A549 (cell line): Measurements from ENCODE around the gene NUDT5. TPM values are rescaled to one million over a fixed set of nuclear protein-coding genes. Genes with fewer than 3 reads are reported as not detected.

Source experiments
- ATAC-seq, 2 experiments: fragments of 200-7000 bp in 1 of 2; fragments of >200 bp in 1 of 2; cut with Nextera tagmentation in 1 of 2; cut with Tn5 transposase in 1 of 2; 3 replicates each; pipeline versions ENCODE4 v1.8.0 to v1.9.1; 2018 to 2020; ENCODE audit warnings: mild to moderate bottlenecking in 1 of 2, moderate library complexity in 1 of 2
- CTCF ChIA-PET: fragments of 300-600 bp; sonication (Branson Sonifier 250); formaldehyde crosslinking; extraction: SDS; loops from one replicate; lab custom pipeline; 2021; ENCODE audit warnings: antibody characterized with exemption, inconsistent platforms; lab: Yijun Ruan, JAX
- POLR2A ChIA-PET: fragments of 350-600 bp; formaldehyde crosslinking; extraction: SDS; loops from one replicate; lab custom pipeline; 2021; ENCODE audit warnings: antibody characterized with exemption, inconsistent platforms; lab: Yijun Ruan, JAX
- DNase-seq, 2 experiments: peaks; one replicate each; pipeline versions ENCODE4 v3.0.0 to v3.0.0-alpha.2; 2011 to 2016; ENCODE audit warnings: low read depth in 1 of 2, low spot score in 1 of 2
- FAIRE-seq: peaks from 2 replicates; lab custom pipeline; 2011; peaks lifted over from hg19 to GRCh38; lab: Jason Lieb, UNC
- H3K27ac ChIP-seq, 2 experiments: fragments of >200 bp; sonication (Bioruptor Twin); formaldehyde crosslinking; 3 replicates each; pipeline ENCODE4 v1.5.1; 2016 to 2017
- H3K4me1 ChIP-seq: fragments of >200 bp; sonication (Bioruptor Twin); formaldehyde crosslinking; 3 replicates; pipeline ENCODE4 v1.6.1; 2016
- H3K4me2 ChIP-seq: fragments of >200 bp; sonication (Bioruptor Twin); formaldehyde crosslinking; 3 replicates; pipeline ENCODE4 v1.6.1; 2016
- H3K4me3 ChIP-seq: fragments of >200 bp; sonication (Bioruptor Twin); formaldehyde crosslinking; 3 replicates; pipeline ENCODE4 v1.5.1; 2016
- H3K9me3 ChIP-seq: fragments of >200 bp; sonication (Bioruptor Twin); formaldehyde crosslinking; 3 replicates; pipeline ENCODE4 v1.6.1; 2016
- BHLHE40 ChIP-seq: IDR thresholded peaks from 2 replicates; pipeline ENCODE4 v1.6.1; 2012; ENCODE audit warnings: low read depth, low read length, inconsistent platforms
- CBX8 ChIP-seq: fragments of 200-600 bp; sonication (generic); IDR thresholded peaks from 2 replicates; pipeline ENCODE4 v1.6.1; 2016
- CHD2 ChIP-seq: fragments of 150-350 bp; IDR thresholded peaks from 2 replicates; pipeline ENCODE4 v1.6.1; 2014; ENCODE audit warnings: low read length; ENCODE audit not compliant: partially characterized antibody
- CTCF ChIP-seq: fragments of >200 bp; sonication (Bioruptor Twin); formaldehyde crosslinking; IDR thresholded peaks from 3 replicates; pipeline ENCODE4 v1.5.1; 2016
- EHF ChIP-seq: fragments of 250-450 bp; sonication (Bioruptor Pico); IDR thresholded peaks from 2 replicates; pipeline ENCODE4 v1.5.0; 2020; ENCODE audit warnings: mild to moderate bottlenecking
- ESRRA ChIP-seq: fragments of 150-350 bp; IDR thresholded peaks from 2 replicates; pipeline ENCODE4 v1.6.1; 2014; ENCODE audit warnings: mild to moderate bottlenecking, low read length, borderline replicate concordance
- FOSL2 ChIP-seq, 2 experiments: fragments of 450-650 bp in 1 of 2; fragments of >200 bp in 1 of 2; sonication (Bioruptor Twin) in 1 of 2; formaldehyde crosslinking; IDR thresholded peaks; 2 replicates each; pipeline versions ENCODE4 v1.5.0 to v1.6.1; 2016 to 2020; ENCODE audit warnings: mild to moderate bottlenecking in 1 of 2, moderate library complexity in 1 of 2
- FOXS1 ChIP-seq: fragments of 250-450 bp; sonication (Bioruptor Pico); IDR thresholded peaks from 2 replicates; pipeline ENCODE4 v1.5.0; 2020; ENCODE audit warnings: mild to moderate bottlenecking, moderate library complexity
- GATA3 ChIP-seq: IDR thresholded peaks from 2 replicates; pipeline ENCODE4 v1.6.1; 2012; ENCODE audit warnings: borderline replicate concordance
- HEYL ChIP-seq: fragments of 250-450 bp; sonication (Bioruptor Pico); IDR thresholded peaks from 2 replicates; pipeline ENCODE4 v1.8.0; 2021; ENCODE audit warnings: mild to moderate bottlenecking, moderate library complexity
- HMGXB4 ChIP-seq: fragments of 250-450 bp; sonication (Bioruptor Pico); IDR thresholded peaks from 2 replicates; pipeline ENCODE4 v1.5.0; 2021; ENCODE audit warnings: mild to moderate bottlenecking, moderate library complexity, borderline replicate concordance
- HOXB5 ChIP-seq: fragments of 250-450 bp; sonication (Bioruptor Pico); IDR thresholded peaks from 2 replicates; pipeline ENCODE4 v1.5.0; 2020; ENCODE audit warnings: mild to moderate bottlenecking, moderate library complexity
- JUN ChIP-seq, 2 experiments: fragments of >200 bp; sonication (Bioruptor Twin); formaldehyde crosslinking; IDR thresholded peaks; 2 replicates in 1 of 2; 3 replicates in 1 of 2; pipeline ENCODE4 v1.6.1; 2016 to 2017
- JUNB ChIP-seq: fragments of >200 bp; sonication (Bioruptor Twin); formaldehyde crosslinking; IDR thresholded peaks from 2 replicates; pipeline ENCODE4 v1.6.1; 2016
- MYC ChIP-seq: IDR thresholded peaks from 2 replicates; pipeline ENCODE4 v1.6.1; 2012; ENCODE audit warnings: mild to moderate bottlenecking, inconsistent platforms, low read length, improper control_type of control experiment, borderline replicate concordance
- NPAS2 ChIP-seq: fragments of 250-450 bp; sonication (Bioruptor Pico); IDR thresholded peaks from 2 replicates; pipeline ENCODE4 v1.8.0; 2022; ENCODE audit warnings: mild to moderate bottlenecking, moderate library complexity, borderline replicate concordance
- NR3C1 ChIP-seq: fragments of >200 bp; sonication (Bioruptor Twin); formaldehyde crosslinking; IDR thresholded peaks from 3 replicates; pipeline ENCODE4 v1.6.1; 2017
- RAD21 ChIP-seq, 2 experiments: fragments of >200 bp in 1 of 2; sonication (Bioruptor Twin) in 1 of 2; formaldehyde crosslinking in 1 of 2; IDR thresholded peaks in 1 of 2; conservative IDR thresholded peaks in 1 of 2; 2 replicates in 1 of 2; 3 replicates in 1 of 2; pipeline ENCODE4 v1.6.1; 2012 to 2018; ENCODE audit warnings: inconsistent platforms in 1 of 2
- SMC3 ChIP-seq: fragments of >200 bp; sonication (Bioruptor Twin); formaldehyde crosslinking; IDR thresholded peaks from 3 replicates; pipeline ENCODE4 v1.6.1; 2018; ENCODE audit warnings: inconsistent platforms
- SREBF2 ChIP-seq: fragments of 450-650 bp; IDR thresholded peaks from 2 replicates; pipeline ENCODE4 v1.6.1; 2014; ENCODE audit warnings: mild to moderate bottlenecking, moderate library complexity
- TP53 ChIP-seq: fragments of 250-450 bp; sonication (Bioruptor Pico); IDR thresholded peaks from 2 replicates; pipeline ENCODE4 v1.5.0; 2021; ENCODE audit warnings: mild to moderate bottlenecking, moderate library complexity
- WGBS: methylation state at CpG from one replicate; pipeline ENCODE4 v1.1.6; 2017; ENCODE audit errors: missing lambda C conversion rate; 5-methylcytosine and 5-hydroxymethylcytosine counted together
- polyA plus RNA-seq, 4 experiments: library from polyadenylated mRNA; depleted of rRNA in 3 of 4; stranded (reverse); fragments of >200 nt; fragmentation: RNase III in 1 of 4; extraction: RNeasy Plus Mini Kit Qiagen cat#74134 plus additional on column Dnase treatment in 1 of 4; gene quantifications; 2 replicates in 3 of 4; 3 replicates in 1 of 4; pipeline ENCODE4 v1.2.3, GENCODE V29; 2011 to 2017

The NUDT5 gene
- polyA plus RNA-seq, 2 of the 4 experiments (the other 2 are of a cell fraction): 146 to 190 TPM

GRCh38 chr10:12221323-12222298, 25.9 kb upstream of the NUDT5 start:
- ATAC-seq (peak; percentile 34 to 74; a peak in 4 of 6 replicates), DNase-seq (peak; percentile 12 to 73), FAIRE-seq (no peak)
- Histone ChIP-seq H3K4me3 (no peak overlapping the region), H3K27ac (peak overlapping the region; percentile 38 to 67; a peak in 4 of 6 replicates), H3K9me3 (no peaks in the 10 kb centered on the region), H3K4me1 (peaks cover 9% of the 10 kb centered on the region), H3K4me2 (peak overlapping the region; percentile 5; the same call in 1 of the 3 replicates)
- TF ChIP-seq MYC (no peak), HMGXB4 (CRISPR knock-in tag) (no peak), GATA3 (no peak), TP53 (CRISPR knock-in tag) (0 out of 2 replicates have a peak, but pooled peaks have one; percentile 26), HOXB5 (CRISPR knock-in tag) (no peak), FOSL2 (IDR thresholded peaks at IDR 0.05) (no peak), FOSL2 (CRISPR knock-in tag; IDR thresholded peaks at IDR 0.05) (peak; percentile 3; the same call in 1 of the 2 replicates), SREBF2 (no peak), BHLHE40 (no peak), EHF (CRISPR knock-in tag) (peak; percentile 38; the same call in 1 of the 2 replicates)
- 89% methylated on average over 10 of the region's 10 CpGs for WGBS
- ChIA-PET CTCF (interaction anchor here (0.6 to 1.5 kb wide), 6 partner anchors 14 to 680 kb away, joined by 3 to 5 read pairs (median 3); no protein-coding TSS in a partner anchor), POLR2A (no interaction called here)

- no peak overlapping the region for H3K4me2 ChIP-seq
- TF ChIP-seq NR3C1 (no peak), CBX8 (no peak), NPAS2 (CRISPR knock-in tag) (no peak), BHLHE40 (no peak), FOXS1 (CRISPR knock-in tag) (no peak), CHD2 (no peak), JUN (IDR thresholded peaks at IDR 0.05) (no peak), JUNB (no peak)
- ChIA-PET CTCF (interaction anchor here (0.9 to 2.8 kb wide), 4 partner anchors 19 to 881 kb away, joined by 4 to 10 read pairs (median 4); partner anchors contain the start of gene OPTN), POLR2A (interaction anchor here (0.7 kb wide), 1 partner anchor 303 kb away, joined by 5 read pairs; no protein-coding TSS in a partner anchor)
- WGBS: 91% methylated on average over 8 of the region's 8 CpGs
- no peak overlapping the region for H3K27ac ChIP-seq
- DNase-seq (no peak), FAIRE-seq (no peak), ATAC-seq (no peak)
- H3K9me3 ChIP-seq: no peaks in the 10 kb centered on the region
- peaks cover 13% of the 10 kb centered on the region for H3K4me1 ChIP-seq
- H3K4me3 ChIP-seq: no peak overlapping the region
Observed at GRCh38 chr10:12218991-12219390, 23.3 kb upstream of the NUDT5 start.

- H3K4me3 ChIP-seq: no peak overlapping the region
- DNase-seq (peak; percentile 40 to 50), ATAC-seq (peak in 1 of 2 experiments; percentile 47; a peak in 3 of 6 replicates), FAIRE-seq (no peak)
- POLR2A ChIA-PET: interaction anchor here (0.6 kb wide), 1 partner anchor 11 kb away, joined by 3 read pairs; no protein-coding TSS in a partner anchor
- H3K27ac ChIP-seq: peak overlapping the region in 1 of 2 experiments; percentile 39; a peak in 2 of 6 replicates
- peaks cover 3% of the 10 kb centered on the region; the same call in 1 of the 3 replicates for H3K9me3 ChIP-seq
- CTCF ChIA-PET: interaction anchor here (0.6 to 6.3 kb wide), 56 partner anchors 10 to 961 kb away, joined by 3 to 61 read pairs (median 4); partner anchors contain the start of genes CDC123, NUDT5 and OPTN
- peaks cover 4% of the 10 kb centered on the region; the same call in 2 of the 3 replicates for H3K4me1 ChIP-seq
- peak overlapping the region; percentile 41; the same call in 2 of the 3 replicates for H3K4me2 ChIP-seq
- TF ChIP-seq SMC3 (peak; percentile 49; the same call in 2 of the 3 replicates), HEYL (CRISPR knock-in tag) (no peak), RAD21 (conservative IDR thresholded peaks at IDR 0.05 in 1 of 2, IDR thresholded peaks at IDR 0.05 in 1 of 2) (peak; percentile 56 to 65), CBX8 (no peak), ESRRA (no peak), CTCF (peak; percentile 83), TP53 (CRISPR knock-in tag) (no peak)
- 28% methylated on average over 6 of the region's 6 CpGs for WGBS
Observed at GRCh38 chr10:12214763-12215218, 19.1 kb upstream of the NUDT5 start.
